Fibroblast of pulmonary artery (primary cell): ENCODE data around the gene ONECUT3.

Source experiments
- DNase-seq: peaks from one replicate; pipeline ENCODE4 v3.0.0-alpha.2; 2010; ENCODE audit warnings: low read depth
- H3K4me3 ChIP-seq: replicated peaks from 2 replicates; pipeline ENCODE4 v1.5.1; 2011; ENCODE audit warnings: low read depth, mild to moderate bottlenecking, control low read depth, low read length, moderate library complexity
- TF ChIP-seq, protein P1 (sequence below): IDR thresholded peaks from 2 replicates; pipeline ENCODE4 v1.5.1; 2011; ENCODE audit warnings: mild to moderate bottlenecking, control low read depth, low read length, inconsistent platforms; ENCODE audit errors: missing control alignments

The ONECUT3 gene

DNA sequence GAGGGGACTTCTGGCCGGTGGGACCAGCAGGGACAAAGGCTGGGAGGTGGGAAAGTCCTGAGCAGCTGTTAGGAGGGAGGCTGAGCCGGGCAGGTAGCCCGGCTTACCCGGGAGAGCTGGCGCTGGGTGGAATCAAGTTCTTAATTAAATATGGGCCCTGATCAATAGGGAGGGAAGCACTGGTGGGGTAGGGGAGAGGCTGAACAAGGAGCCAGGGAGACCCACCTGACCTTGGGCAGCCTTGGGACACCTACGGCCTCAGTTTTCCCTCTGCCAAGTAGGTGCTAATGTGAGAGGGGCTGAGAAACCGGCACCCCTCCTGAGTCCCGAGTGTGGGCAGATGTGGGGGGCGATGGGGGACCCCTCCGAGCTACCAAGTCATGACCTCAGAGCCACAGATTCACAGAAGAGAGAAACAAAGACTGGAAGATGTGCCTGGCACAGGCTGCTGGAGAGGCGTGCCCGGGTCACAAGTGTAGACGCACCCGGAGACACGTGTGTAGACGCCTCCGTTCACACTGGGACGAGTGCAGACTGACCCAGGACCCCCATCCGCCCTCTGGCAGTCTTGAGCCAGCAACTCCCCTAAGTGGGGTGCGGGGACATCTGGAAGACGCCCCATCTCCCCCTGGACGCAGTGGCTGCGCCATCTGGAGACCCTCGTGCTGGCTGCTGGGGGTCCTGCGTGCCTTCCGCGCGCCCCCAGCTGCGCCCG is 8.4 kb downstream of the ONECUT3 start:
- TF ChIP-seq, protein P1, sequence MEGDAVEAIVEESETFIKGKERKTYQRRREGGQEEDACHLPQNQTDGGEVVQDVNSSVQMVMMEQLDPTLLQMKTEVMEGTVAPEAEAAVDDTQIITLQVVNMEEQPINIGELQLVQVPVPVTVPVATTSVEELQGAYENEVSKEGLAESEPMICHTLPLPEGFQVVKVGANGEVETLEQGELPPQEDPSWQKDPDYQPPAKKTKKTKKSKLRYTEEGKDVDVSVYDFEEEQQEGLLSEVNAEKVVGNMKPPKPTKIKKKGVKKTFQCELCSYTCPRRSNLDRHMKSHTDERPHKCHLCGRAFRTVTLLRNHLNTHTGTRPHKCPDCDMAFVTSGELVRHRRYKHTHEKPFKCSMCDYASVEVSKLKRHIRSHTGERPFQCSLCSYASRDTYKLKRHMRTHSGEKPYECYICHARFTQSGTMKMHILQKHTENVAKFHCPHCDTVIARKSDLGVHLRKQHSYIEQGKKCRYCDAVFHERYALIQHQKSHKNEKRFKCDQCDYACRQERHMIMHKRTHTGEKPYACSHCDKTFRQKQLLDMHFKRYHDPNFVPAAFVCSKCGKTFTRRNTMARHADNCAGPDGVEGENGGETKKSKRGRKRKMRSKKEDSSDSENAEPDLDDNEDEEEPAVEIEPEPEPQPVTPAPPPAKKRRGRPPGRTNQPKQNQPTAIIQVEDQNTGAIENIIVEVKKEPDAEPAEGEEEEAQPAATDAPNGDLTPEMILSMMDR = no peak
- no peak overlapping the region for H3K4me3 ChIP-seq

DNA sequence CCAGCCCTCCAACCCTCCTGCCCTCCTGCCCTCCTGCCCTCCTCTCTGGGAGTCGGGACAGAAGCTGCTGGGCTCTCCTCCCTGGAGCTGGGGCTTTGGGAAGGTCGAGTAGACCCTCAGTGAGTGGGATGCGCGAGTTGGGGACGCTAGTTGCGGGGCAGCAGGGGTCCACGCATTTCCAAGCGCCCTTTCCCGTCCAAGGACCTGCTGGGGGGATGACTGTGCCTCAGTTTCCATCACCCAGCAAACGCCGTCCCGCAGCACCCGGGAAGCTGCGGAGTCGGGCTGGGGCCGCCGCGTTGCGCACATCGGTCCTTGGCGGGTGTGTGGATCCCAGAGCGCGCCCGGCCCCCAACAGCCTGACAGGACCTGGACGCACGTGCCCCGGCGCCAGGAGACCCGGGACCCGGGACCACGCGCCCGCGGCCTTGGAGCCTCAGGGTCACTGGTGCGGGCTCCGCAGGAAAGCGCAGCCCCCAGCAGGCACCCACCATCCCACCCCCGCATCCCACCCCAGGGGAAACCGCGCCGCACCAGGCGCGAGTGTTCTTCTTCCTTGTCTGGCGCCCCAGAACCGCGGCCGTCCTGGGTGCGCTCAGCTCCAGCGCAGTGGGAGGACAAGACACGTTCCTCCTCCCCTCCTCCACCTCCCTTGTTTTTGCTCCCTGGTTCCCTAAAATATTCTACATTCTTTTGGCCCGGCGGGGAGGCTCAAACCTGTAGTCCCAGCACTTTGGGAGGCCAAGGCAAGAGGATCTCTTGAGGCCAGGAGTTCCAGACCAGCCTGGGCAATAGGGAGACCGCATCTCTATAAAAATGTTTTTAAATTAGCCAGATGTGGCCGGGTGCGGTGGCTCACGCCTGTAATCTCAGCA is 9.2 kb downstream of the ONECUT3 start:
- TF ChIP-seq, protein P1 = no peak
- no peak for DNase-seq
- no peak overlapping the region for H3K4me3 ChIP-seq

More for the DNA sequence above, 8.4 kb downstream of the ONECUT3 start:
- DNase-seq = no peak

DNA sequence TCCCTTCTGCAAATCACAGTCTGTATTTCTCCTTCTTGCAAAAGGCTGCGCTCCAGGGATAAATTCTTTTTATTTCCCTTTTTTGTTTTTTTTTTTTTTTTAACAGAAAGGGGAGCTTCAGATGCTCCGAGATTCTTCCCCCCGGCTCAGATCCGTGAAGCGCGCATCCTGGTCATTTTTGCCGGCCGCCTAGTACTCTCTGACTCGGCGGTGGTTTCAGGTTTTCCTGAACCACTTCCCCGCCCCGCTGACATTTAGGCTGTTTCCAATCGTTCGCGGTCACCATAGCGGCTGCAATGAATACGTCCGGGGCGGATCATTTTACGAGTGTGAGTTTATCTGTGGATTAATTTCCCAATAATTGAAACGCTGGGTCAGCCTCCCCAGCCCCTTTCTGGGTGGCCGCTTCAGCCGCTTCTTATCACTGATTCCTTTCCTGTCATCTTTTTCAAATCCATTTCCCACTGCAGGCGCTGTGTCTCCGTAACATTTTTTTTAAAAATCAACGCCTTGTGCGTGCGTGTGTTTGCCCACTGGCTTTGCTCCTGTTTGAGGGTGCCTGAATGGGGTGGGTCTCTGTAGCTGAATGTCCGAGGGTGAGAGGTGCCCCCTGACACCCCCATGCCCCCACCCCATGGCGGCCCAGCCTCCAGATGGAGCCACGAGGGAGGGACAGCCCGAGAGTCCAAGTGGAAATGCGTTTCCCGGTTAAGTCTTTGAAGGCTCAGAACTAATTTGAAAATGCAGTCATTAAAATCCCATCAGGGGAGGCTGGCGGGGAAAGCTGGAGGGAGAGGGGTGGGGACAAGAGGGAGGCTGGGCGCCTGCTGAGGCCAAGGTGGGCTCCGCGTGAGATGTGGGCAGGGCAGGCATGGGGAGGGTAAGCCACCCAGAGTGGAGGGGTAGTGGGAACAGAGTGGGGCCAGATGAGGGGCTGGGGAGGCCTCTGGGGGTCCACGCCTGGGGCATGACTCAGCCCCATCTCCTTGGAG is 10.6 kb downstream of the ONECUT3 start:
- H3K4me3 ChIP-seq = no peak overlapping the region
- TF ChIP-seq, protein P1 = no peak
- DNase-seq = no peak

DNA sequence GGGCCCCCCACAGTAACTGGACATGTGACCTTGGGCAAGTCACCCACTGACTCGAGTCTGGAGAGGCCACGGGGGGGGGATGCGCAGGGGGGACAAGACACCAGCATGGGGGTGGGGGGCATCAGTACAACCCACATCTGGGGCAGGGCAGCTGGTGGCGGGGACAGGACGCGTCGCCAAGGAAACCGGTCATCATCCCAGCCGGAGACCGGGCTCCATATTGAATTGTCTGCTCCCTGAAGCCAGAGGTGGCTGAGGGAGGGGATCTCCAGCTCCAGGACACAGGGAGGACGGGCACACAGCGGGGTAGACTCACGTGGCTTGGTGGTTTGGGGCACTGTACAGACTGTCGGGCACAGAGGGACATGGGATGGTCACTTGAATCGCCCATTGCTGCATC is 11.4 kb downstream of the ONECUT3 start:
- DNase-seq = no peak
- TF ChIP-seq, protein P1 = no peak
- no peak overlapping the region for H3K4me3 ChIP-seq

DNA sequence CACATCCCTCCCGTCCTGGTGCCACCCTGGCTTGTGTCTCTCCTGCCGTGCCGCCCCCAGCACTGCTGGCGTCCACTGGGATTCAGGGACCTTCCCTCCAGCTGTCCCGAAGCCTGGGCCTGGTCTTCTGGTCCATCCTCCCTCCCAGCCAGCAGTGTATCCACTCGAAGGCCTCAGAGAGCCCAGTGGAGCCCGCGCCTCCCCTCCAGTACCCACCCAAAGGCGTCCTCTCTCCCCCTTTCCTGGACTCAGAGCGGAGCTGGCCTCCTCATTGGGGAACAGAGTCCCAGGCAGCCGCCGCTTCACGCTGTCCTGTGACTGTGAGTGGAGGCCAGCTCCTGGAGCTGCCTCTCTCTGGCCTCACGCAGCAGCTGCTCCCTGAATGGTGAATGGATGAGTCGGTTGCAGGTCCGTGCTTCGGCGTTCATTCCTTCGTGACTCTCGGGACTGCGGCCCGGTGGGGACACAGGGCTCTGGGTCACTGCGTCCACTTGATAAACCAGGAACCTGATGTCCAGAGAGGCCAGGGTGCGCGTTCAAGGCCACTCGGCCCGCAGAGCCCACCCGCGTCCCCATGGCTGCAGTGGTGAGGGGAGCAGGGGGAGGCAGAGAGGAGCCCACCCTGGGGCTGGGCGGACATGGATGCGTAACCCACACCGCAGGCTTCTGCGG is 12.1 kb downstream of the ONECUT3 start:
- TF ChIP-seq, protein P1 = no peak
- no peak overlapping the region for H3K4me3 ChIP-seq

More for the DNA sequence above, 12.1 kb downstream of the ONECUT3 start:
- DNase-seq = no peak
